HG03196 (cell line): ENCODE data around the gene LTBP2.
"Not testable (repeated sequence)": the region's sequence is repeated elsewhere in the genome, so short reads cannot be mapped to it uniquely, and the experiment has no call there.

Experiments used
- ATAC-seq: cut with Tn5 transposase; IDR thresholded peaks from one replicate; pipeline ENCODE4 v1.9.1; 2021; ENCODE audit not compliant: unreplicated experiment

Gene LTBP2

DNA sequence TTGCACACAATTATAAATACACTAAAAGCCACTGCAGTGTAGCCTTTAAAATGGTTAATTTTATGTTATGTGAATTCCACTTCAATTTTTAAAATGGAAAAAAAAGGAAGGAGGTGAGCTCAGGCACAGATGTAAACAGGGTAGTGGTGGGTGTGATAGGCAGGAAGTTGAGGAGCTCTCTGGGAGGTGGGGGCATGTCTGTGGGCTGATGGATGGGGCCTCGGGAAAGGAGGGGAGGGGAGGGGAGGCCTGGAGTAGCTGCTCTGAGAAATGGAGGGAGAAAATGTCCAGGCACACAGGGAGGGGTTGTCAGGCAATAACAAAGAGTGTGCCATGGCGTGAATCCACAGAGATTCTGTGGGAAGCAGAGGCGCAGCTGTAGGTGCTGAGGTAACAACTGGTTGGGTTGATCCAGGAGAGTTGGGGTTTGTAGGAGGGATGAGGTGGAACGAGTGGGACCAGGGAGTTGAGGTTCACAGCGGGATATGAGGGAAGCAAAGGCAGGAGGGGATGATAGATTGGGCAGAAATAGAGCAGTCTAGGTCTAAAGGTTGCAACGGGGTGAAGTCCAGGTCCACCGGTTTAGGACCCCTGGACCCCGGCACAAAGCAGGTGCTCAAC lies 57.2 kb downstream of the LTBP2 start:
- ATAC-seq = no peak

DNA sequence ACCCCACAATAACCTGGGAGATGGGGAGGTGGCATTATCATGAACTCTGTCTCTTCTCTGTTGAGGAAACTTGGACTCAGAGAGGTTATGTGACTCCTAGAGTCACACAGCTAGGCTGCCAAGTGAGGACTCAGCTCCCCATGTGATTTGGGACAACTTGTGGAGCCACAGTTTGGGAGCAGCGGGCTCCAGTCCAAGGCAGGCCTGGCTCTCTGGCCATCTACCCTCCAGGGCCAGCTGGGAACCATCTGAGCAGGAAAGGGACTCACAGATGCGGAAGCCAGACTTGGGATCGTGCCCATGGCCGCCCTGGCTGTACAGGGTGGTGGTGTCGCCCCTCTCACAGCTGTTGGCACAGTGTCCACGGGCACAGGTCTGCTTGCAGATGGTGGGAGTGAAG lies 59.4 kb downstream of the LTBP2 start:
- ATAC-seq = no peak

DNA sequence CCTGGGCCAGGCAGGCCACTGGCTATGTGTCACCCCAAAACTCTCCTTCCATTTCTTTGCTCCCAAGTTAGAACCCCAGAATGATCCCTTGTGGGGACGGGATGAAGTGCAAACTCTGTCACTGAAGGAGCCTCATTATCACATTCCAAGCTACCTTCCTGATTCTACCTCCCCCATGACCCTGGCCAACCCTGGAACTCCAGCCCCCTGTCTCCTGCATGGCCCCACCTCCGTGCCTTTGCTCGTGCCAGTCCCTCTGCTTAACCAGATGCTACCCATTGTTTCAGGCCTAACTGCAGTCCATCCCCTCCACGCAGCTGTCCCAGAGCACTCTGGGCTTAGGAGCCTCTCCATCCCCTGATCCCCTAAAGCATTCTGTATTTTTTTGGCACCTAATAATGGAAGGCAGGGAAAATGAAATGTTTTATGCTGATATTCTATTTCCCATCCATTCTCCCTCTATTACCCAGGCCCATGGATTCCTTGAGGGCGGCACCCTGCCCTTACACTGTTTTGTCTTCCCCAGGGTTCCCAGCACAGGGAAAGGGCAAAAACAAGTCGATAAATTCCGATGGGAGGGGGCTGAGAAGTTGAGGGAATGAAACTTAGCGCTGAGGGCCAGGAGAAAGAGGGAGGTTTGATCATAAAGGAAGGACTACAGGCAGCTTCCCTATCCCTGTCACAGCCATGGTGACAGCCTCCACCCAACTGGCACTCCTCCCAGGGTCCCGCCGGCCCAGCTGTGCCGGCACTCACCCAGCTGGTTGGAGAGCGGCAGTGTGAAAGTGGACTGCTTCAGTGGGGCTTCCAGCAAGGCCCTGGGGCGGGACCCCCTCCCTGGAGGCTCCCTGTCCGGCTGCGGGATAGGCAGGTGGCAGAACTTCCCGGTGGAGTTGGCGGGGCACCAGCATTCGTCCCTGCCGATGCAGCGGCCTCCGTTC lies 60.3 kb downstream of the LTBP2 start:
- no peak for ATAC-seq

DNA sequence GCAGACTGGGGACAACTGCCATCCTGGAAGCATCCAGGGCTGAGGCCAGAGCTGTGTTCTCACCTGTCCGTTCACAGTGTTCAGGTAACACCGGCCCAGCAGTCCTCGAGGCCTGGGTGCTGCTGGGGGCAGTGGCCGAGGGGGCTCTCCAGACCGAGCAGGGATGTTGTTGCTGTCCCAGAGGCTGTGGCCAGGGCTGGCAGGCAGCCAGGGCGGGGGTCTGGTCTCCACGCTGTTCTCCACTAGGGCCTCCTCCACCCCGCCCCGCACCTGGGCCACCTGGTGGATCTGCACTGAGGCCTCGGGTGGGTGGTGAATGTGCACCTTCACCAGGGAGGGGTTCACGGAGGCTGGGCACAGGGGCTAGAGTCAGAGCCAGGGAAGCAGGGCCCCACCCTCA lies 61.0 kb downstream of the LTBP2 start:
- ATAC-seq = no peak

DNA sequence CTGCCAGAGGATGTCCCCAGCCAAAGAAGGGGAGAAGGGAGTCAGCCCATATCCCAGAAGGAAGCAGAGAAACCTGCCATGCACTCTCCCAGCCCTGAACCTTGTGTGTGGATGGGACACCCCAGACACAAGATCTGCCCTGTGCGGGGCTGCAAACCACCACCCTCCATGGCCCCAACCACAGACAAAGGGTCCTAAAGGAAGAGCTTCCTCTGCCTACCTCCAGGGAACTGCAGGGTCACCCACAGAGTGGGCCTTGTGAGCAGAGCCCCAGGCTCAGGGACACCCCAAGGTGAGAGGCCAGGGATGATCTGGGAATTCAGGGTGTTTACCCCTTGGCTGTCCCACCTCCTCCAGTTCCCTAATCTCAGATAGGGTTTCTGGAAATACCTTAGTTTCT lies 62.0 kb downstream of the LTBP2 start:
- ATAC-seq = no peak

DNA sequence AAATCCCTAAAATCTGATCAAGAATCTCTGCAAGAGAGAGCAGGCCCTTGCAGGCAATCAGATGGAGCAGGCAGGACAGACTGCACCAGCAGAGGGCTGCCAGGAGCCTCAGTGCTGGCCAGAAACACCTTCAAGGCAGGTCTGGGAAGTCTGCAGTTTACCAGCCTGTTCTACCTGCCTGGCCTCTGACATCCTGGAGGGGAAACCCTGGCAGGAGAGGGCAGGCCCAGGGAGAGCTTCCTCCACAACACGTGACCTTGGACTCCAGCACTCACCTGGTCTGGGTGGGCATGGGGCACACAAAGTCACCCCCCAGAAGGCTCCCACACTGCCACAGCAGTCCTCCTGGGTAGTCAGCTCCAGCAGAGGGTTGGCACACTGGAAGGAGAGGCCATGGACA lies 62.4 kb downstream of the LTBP2 start:
- no peak for ATAC-seq

DNA sequence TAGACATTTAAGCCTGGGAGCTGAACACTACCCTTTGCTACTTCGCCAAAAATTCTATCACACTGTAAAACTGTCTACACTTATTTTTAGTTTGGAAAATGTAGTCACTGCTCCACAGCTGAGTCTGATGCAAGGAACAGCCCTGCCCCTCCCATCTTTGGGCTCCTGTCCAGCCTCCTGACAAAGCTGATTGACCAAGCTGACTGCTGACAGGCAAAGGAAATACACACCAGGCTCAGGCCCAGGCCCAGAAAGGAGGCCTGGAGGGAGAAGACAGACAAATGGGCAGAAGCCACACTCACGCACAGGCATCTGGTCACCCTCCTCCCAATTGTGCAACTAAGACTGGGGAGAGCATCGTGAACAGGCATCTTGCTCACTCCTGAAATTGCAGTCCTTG lies 63.2 kb downstream of the LTBP2 start:
- ATAC-seq = no peak

DNA sequence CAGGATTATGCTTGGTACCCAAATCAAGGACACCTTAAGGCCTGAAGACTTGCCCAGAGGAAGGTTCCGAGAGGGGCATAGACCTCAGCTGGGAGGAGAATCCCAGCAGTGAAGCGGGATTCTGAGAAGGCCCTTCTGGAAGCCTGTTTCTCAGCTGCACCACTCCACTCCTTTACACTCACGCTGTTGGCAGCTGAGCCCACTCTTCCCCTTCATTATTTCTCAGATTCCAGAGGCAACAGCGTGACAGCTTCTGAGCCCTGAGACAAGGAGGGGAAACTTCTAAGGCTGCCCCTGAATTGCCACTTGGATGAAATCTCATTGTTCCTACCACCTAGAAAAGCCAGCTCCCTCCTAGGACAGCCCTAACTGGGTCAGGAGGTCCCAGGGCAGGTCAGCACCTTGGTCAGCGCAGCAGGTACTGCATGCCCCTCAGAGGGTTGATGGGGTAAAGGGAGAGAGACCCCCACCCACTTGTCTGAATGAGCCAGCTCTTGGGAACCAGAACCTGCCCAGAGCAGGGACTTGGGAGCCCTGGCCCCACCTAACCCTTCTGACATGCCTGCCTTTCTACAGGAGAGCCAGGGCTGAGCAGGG lies 64.6 kb downstream of the LTBP2 start:
- no peak for ATAC-seq

DNA sequence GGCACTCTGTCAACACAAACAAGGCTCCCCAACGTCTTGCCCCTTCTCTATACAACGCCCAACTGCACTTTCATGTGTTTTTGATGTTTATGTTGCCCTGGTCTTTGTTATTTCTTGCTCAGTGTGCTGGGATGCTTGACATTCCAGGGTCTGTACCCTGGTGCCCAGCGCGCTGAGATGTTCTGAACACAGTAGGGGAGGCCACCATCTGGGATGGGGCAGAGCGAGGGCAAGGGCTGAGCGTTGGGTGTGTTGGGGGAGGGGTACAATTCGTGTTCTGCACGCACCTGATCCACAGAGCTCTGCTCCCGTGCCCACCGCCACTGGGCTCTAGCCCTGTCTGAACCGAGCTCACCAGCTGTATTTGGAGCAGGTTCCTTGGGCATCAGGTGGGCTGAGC lies 65.6 kb downstream of the LTBP2 start:
- no peak for ATAC-seq

DNA sequence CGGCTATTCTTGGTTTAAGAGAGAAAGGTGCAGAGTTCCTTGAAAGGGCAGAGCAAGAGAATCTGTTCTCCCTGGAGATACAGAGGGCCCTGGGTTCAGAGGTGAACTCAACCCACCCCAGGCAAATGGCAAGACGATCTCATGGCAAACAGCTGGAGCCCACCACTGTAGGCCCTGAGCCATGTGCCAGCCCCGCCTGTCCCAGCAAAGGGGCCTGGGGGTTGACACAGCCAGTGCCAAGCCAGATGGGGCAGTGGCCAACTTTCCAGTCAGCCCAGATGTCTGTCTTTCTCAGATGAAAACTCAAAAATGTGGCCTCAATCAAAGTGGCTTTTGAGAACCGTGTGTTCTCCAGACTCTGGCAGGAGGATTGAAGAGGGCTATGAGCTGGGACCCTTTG lies 66.7 kb downstream of the LTBP2 start:
- no peak for ATAC-seq

DNA sequence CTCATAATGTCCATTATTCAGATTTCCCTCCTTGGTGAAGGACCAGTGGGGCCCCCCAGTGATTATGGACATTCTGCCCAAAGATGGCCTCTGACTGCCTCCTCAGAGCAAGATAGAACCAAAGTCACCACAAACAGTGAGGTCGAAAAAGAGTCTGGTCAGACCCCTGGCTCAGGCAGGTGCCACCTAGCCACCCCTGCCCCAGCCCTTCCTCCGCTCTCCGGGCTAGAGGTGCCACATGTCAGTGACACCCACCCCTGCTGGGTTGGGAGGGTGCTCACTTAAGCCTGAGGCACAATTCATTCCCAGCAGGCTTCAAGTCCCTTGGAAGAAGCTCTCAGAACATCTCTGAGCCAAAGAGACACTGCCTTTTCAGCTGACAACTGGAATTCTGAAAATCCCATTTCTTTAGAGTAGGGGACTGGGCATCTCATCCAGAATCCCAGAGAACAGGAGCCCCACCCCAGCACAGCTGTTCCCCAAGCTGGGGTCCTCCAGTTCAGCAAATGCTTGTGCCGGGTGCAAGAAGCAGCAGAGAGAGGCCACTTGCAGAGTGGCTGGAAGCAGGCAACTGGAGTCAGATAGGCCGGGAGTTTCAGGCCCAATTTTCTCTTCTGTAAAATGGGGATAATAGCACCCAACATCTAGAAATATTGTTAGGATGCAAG lies 68.1 kb downstream of the LTBP2 start:
- ATAC-seq = no peak

DNA sequence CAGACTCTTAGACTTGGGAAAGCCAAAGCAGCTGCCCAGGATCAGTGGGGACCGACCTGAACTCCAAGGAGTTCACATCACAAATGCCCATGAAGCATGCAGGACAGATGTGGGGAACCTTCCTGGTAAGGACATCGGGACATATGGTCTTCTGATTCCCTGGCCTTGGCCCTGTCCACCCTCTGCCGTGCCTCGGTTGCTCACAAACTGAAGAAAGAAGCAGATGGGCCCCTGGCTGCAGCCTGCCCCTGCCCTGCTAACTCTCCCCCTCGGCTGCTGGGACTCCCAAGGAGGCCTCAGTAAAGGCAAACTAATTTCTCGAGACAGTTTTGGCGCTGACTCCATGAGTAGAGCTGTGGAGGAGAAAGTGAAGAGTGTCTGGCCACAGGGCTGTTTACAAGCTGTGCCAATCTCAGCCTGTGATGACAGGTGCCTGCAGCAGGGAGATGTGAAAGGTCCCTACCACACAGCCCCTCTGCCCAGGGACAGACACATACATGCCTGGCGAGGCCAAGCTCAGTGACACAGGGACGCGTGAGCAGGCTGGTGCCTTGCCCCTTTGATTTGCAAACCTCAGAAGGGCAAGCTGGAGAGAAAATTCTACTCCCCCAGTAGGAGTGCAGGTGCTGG lies 69.9 kb downstream of the LTBP2 start:
- ATAC-seq = no peak

DNA sequence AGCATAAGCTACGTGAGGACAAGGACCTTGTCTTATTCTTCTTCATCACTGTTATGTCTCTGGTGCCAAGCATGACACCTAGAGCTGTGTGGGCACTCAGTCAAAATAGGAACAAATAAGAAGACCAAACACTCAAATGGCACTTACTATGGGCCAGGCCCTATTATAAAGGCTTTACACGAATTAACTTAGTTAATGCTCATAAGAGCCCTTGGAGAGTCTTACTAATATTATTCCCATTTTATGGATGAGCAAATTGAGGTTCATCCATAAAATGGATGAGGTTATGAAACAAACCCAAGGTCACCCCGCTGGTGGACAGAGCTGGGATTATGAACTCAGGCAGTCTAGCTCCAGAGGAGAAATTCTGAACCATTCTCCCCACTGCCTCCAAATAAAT lies 70.8 kb downstream of the LTBP2 start:
- no peak for ATAC-seq

DNA sequence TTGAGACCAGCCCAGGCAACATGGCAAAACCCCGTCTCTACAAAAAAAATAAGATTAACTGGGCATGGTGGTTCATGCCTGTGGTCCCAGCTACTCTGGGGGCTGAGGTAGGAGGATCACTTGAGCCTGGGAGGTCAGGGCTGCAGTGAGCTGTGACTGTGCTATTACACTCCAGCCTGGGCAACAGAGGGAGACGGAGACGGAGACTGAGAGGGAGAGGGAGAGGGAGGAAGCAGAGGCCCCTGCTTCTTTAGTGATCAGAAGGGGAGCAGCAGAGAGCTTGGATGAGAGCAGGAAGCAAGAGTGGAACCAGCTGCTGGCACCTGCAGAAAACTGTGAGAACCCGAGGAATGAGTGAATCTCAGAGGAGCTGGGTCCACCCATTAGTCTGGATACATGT lies 72.5 kb downstream of the LTBP2 start:
- no peak for ATAC-seq

DNA sequence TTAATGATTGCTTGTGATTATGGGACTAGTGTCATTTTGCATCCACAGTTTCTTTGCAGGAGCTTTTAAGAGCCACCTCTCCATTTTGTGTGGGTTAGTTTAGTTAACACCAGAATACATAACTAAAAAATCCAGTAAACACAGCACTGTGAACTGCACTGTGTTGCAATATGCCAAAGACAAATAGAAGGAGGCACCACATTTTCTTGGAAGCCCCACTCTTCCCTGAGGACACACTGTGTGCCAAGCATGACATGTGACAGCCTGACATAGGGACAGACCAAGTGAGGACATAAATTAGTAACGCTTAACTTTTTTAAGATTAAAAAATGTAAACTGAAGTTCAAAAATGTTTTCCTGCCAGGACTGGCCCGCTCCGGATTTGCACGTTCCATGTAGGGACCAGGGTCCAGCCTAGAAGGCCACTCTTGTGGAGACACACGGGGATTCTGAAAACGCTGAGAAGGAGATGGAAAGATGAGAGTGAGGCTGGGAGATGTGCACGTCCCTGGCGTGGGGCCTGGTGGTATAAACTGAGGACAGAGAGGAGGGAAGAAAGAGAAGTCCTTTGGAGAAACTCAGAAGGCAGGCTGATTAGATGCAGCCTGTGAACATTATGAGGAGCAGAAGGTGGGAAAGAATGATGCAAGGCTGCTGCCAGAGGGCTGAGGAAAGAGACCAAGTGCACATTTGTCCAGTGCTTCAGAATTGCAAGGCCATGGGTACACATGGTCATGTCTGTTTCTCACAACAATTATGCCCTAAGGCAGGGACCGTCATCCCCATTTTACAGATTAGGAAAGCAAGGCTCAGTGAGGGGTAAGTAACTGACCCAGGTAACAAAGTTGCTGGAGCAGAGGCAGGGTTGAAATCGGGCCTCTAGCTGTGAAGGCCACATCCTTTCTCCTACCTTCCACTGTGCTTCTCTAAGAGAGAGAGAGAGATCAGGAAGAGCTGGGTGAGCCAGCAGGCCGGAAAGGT lies 73.3 kb downstream of the LTBP2 start:
- no peak for ATAC-seq

DNA sequence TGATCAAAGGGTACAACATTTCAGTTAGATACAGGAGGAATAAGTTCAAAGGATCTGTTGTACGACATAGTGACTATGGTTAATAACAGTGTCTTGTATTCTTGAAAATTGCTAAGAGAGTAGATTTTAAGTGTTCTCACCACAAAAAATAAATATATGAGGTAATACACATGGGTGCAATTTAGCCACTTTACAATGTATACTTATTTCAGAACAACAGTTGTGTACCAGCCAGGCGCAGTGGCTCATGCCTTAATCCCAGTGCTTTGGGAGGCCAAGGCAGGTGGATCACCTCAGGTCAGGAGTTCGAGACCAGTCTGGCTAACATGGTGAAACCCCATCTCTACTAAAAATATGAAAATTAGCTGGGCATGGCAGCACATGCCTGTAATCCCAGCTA lies 75.7 kb downstream of the LTBP2 start:
- ATAC-seq = not testable (repeated sequence)

DNA sequence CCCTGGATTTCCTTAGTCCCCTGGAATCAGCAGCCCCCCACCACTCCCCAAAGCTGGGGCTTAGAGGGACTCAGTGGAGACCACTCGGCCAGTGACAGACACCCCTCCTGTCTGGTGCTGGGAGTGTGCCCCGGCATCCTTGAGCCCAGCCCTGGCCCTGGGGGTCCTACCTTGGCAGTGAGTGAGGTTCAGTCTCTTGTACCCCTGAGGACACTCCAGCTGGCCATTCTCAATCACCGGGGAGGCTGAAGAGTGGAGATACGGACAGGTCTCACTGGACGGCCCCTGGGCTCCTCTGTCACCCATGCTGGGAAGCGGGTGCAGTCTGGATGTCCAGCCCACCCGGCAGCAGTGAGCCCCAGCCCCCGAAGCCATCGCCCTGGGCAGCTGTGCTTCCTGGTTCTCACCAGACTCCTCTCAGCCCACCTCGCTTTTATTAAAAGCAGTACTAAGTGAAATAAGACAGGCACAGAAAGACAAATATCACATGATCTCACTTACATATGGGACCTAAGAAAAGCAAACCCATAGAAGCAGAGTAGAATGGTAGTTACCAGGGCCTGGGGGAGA lies 76.2 kb downstream of the LTBP2 start:
- no peak for ATAC-seq

DNA sequence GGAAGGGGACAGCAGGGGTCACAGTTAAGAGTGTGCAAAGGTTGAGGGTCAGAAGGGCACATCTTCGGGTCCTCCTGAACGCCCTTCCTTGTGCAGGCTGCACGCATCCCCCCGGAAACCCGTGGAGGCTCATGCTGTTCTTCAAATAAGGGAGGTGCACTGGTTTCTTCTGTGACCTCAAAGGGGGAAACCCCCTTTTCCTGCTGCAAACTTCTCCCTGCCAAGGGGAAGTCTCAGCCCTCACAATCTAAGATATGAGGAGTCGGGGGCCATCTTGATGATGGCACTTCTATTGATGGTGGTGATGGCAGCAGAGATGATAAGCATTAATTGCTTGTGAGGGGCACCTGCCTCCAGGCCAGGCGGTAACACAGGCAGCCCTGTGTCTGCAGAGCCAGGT lies 78.5 kb downstream of the LTBP2 start:
- no peak for ATAC-seq

DNA sequence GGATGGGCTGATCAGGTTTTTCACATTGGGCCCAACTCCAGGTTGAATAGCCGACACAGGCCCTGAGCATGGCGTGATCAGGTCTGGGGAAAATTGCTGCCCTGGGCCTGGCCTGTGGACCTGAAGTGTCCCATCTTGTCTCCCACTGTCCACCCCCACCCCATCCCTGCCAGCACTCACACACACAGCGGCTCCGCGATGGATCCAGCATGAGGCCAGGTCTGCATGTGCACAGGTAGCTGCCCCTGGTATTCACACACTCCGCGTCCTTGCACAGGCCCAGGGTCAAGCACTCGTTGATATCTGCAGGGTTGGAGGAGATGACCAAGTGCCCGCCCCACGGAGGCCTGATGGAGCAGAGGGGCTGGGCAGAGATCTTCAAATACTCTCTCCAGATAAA lies 79.8 kb downstream of the LTBP2 start:
- ATAC-seq = no peak

DNA sequence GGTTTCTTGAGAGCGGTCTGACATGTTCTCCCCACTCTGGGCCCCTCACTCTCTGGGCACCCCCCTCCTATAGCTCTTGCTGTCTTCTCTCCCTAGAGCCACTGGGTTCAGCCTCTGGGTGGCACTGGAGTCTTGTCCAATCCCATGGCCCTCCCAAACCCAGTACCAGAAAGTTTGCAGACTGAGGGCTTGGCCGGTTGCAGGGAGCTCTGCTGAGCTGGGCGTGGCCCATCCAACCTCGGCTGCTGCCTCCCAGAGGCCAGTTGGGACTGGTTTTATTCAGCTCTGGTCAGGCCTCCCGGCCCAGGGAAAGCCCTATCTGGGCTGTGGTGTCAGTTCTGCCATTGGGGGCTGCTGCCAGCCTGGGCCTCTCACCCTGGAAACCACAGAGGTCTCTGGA lies 80.6 kb downstream of the LTBP2 start:
- ATAC-seq = no peak
